ENCODE data around the gene HPCA. TPM values are rescaled to one million over a fixed set of nuclear protein-coding genes. Genes with fewer than 3 reads are reported as not detected.

The HPCA gene
- total RNA-seq, 1 donor, result not detected

GRCh38 chr1:32871364-32872191 lies 14.7 kb upstream of the HPCA start:
- TF ChIP-seq, protein P1, sequence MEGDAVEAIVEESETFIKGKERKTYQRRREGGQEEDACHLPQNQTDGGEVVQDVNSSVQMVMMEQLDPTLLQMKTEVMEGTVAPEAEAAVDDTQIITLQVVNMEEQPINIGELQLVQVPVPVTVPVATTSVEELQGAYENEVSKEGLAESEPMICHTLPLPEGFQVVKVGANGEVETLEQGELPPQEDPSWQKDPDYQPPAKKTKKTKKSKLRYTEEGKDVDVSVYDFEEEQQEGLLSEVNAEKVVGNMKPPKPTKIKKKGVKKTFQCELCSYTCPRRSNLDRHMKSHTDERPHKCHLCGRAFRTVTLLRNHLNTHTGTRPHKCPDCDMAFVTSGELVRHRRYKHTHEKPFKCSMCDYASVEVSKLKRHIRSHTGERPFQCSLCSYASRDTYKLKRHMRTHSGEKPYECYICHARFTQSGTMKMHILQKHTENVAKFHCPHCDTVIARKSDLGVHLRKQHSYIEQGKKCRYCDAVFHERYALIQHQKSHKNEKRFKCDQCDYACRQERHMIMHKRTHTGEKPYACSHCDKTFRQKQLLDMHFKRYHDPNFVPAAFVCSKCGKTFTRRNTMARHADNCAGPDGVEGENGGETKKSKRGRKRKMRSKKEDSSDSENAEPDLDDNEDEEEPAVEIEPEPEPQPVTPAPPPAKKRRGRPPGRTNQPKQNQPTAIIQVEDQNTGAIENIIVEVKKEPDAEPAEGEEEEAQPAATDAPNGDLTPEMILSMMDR (IDR thresholded peaks at IDR 0.05; ENCODE audit: insufficient read depth, low read length), result peak; percentile 4
- peak; percentile 44 for DNase-seq (ENCODE audit: low read depth)
- H3K4me3 ChIP-seq (ENCODE audit: low read depth, low read length), result peak overlapping the region; percentile 54

DNA sequence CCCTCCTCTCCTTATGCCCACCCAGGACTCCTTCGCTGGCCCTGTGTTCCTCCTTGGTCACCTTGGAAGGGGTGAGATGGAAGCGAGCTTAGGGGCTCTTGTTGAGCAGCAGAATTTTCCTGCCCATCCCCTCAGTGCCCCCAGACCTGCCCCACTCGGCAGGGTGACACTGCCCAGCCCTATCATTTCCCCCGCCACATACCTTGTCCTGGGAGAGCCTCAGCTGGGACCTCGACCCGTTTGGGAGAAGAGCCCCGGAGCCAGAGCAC lies 14.2 kb upstream of the HPCA start:
- TF ChIP-seq, protein P1 (IDR thresholded peaks at IDR 0.05; ENCODE audit: insufficient read depth, low read length), result no peak
- DNase-seq (ENCODE audit: low read depth), result no peak
- peak overlapping the region; percentile 5 for H3K4me3 ChIP-seq (ENCODE audit: low read depth, low read length)

GRCh38 chr1:32873484-32873883 lies 12.8 kb upstream of the HPCA start:
- DNase-seq (ENCODE audit: low read depth), result no peak
- TF ChIP-seq, protein P1 (IDR thresholded peaks at IDR 0.05; ENCODE audit: insufficient read depth, low read length), result no peak
- no peak overlapping the region for H3K4me3 ChIP-seq (ENCODE audit: low read depth, low read length)

DNA sequence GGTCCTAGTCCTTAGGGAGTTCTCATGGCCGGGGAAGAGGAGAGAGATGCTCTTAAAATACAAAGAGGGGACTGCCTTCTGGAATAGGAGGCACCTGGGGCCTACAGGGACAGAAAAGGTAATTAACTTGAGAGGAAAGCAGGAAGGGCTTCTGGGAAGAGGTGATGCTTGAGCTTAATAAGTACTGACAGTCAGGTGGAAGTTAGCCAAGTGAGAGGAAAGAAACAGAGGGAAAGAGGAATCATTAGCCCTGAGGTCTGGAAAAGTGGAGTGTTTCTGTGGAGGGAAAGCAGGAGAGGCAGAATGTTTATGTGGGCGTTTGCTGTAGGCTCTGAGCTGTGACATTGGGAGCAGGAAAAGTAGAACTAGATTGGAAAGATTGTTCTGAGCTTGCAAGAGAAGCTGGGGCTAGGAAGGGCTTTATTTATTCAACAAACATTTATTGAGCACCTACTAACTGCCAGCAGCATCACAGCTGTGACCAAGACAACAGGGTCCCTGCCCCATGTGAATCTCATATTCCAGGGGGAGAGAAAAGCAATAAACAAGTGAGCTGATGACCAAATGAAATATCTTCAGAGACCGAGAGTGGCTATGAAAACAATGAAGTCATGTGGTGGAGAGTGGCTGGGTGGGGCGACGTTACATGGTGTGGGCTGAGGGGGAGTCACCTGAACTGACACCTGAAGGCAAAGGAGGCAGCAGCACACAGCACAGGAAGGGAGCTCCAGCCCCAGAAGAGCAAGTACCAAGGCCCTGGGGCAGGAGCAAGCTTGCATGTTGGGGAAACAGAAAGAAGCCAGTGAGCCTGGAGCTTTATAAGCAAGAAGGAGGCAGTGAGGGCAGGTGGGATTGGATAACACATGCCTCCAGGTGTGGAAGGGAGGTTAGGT lies 11.2 kb upstream of the HPCA start:
- DNase-seq (ENCODE audit: low read depth), result no peak
- no peak overlapping the region for H3K4me3 ChIP-seq (ENCODE audit: low read depth, low read length)
- TF ChIP-seq, protein P1 (IDR thresholded peaks at IDR 0.05; ENCODE audit: insufficient read depth, low read length), result no peak

GRCh38 chr1:32876341-32877210 lies 9.7 kb upstream of the HPCA start:
- TF ChIP-seq, protein P1 (IDR thresholded peaks at IDR 0.05; ENCODE audit: insufficient read depth, low read length), result peak; percentile 92
- H3K4me3 ChIP-seq (ENCODE audit: low read depth, low read length), result no peak overlapping the region
- peak; percentile 43 for DNase-seq (ENCODE audit: low read depth)
